SKM-1 treated with dmso at 0.1 percent for 144 hours (cell line): Measurements from ENCODE around the gene NCBP3.

Experiments used
- DNase-seq: peaks from one replicate; lab custom pipeline; 2025; ENCODE audit not compliant: unreplicated experiment; lab: John Stamatoyannopoulos, UW

Gene NCBP3

GRCh38 chr17:3759597-3760216 is 86.3 kb downstream of the NCBP3 start:
- no peak for DNase-seq

- DNase-seq: no peak
Observed at GRCh38 chr17:3755335-3756030, 90.6 kb downstream of the NCBP3 start.

DNA sequence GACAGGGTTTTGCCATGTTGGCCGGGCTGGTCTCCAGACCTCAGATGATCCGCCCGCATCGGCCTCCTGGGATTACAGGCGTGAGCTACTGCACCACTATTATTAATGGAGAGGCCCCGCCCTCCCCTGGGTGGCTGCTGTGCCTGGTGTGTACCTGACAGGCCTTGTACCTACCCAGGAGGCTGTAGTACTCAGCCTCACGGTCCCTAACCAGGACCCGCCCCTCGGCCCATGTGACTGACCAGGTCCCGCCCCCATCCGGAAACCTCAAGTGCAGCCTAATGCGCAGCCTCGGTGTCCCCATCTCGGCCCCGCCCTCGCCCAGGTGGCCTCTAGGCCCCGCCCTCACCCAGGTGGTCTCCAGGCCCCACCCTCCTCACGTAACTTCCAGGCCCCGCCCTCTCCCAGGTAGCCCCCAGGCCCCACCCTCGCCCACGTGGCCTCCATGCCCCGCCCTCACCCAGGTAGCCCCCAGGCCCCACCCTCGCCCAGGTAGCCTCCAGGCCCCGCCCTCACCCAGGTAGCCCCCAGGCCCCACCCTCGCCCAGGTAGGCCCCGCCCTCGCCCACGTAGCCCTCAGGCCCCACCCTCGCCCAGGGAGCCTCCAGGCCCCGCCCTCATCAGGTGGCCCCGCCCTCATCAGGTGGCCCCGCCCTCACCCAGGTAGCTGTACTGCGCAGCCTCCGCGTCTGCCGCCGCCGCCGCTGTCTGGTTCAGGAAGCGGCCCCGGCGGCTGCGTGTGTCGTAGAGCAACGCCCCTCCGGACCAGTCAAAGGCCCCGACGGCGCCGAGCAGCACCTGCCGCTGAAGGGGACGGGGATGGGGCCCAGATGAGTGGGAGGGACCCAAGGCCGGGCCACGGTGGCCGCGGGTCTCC is 91.3 kb downstream of the NCBP3 start:
- DNase-seq: no peak

DNA sequence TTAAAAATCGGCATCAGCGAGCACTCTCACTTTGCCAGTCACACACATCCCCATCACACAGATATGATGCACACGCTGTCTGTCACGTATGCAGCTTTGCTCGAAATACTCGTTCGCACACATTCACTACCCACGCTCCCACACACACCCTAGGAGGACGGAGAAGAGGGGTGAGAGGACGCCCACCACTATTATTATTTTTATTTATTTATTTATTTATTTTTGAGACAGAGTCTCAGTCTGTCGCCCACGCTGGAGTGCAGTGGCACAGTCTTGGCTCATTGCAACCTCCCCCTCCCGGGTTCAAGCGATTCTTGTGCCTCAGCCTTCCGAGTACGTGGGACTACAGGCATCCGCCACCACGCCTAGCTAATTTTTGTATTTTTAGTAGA is 92.0 kb downstream of the NCBP3 start:
- no peak for DNase-seq

GRCh38 chr17:3753624-3754023 is 92.4 kb downstream of the NCBP3 start:
- DNase-seq: no peak
